Measurements from ENCODE around the gene ORAI2.

Gene ORAI2

GRCh38 chr7:102409340-102409739 lies 24.0 kb upstream of the ORAI2 start:
- Histone ChIP-seq H3K27ac (ENCODE audit: low read depth, low read length, poor library complexity, severe bottlenecking) (no peak overlapping the region), H3K9me2 (ENCODE audit: low read depth, low read length) (no peaks in the 10 kb centered on the region), H3K9me3 (ENCODE audit: low read length) (peaks cover 10% of the 10 kb centered on the region), H3K4me2 (ENCODE audit: low read length) (no peak overlapping the region), H3K9ac (ENCODE audit: low read length) (no peak overlapping the region), H3K79me2 (ENCODE audit: insufficient read depth, low read length) (no peaks in the 10 kb centered on the region; the same call in 1 of the 2 replicates), H3F3A (ENCODE audit: insufficient read depth, low read length) (no peaks in the 10 kb centered on the region), H3K4me1 (ENCODE audit: insufficient read depth, low read length, severe bottlenecking) (peaks cover 30% of the 10 kb centered on the region), H2AFZ (ENCODE audit: low read length) (no peak overlapping the region), H3K36me3 (ENCODE audit: insufficient read depth, low read length) (peaks cover 97% of the 10 kb centered on the region), H3K27me3 (ENCODE audit: insufficient read depth, low read length) (no peaks in the 10 kb centered on the region), H4K20me1 (ENCODE audit: insufficient read depth, low read length) (no peaks in the 10 kb centered on the region), H3K4me3 (ENCODE audit: low read depth, low read length, poor library complexity, severe bottlenecking) (no peak overlapping the region)
- TF ChIP-seq CTCF (IDR thresholded peaks at IDR 0.05; ENCODE audit: low read length) (no peak), EZH2 (IDR thresholded peaks at IDR 0.05; ENCODE audit: borderline replicate concordance, low read length) (no peak)

GRCh38 chr7:102410123-102410522 lies 23.3 kb upstream of the ORAI2 start:
- Histone ChIP-seq H4K20me1 (ENCODE audit: insufficient read depth, low read length) (no peaks in the 10 kb centered on the region), H3K9ac (ENCODE audit: low read length) (no peak overlapping the region), H3F3A (ENCODE audit: insufficient read depth, low read length) (no peaks in the 10 kb centered on the region), H3K36me3 (ENCODE audit: insufficient read depth, low read length) (peaks cover 98% of the 10 kb centered on the region), H3K4me3 (ENCODE audit: low read depth, low read length, poor library complexity, severe bottlenecking) (no peak overlapping the region), H3K27me3 (ENCODE audit: insufficient read depth, low read length) (no peaks in the 10 kb centered on the region), H2AFZ (ENCODE audit: low read length) (no peak overlapping the region), H3K9me2 (ENCODE audit: low read depth, low read length) (no peaks in the 10 kb centered on the region), H3K79me2 (ENCODE audit: insufficient read depth, low read length) (no peaks in the 10 kb centered on the region; the same call in 1 of the 2 replicates), H3K4me1 (ENCODE audit: insufficient read depth, low read length, severe bottlenecking) (peaks cover 30% of the 10 kb centered on the region), H3K27ac (ENCODE audit: low read depth, low read length, poor library complexity, severe bottlenecking) (no peak overlapping the region), H3K9me3 (ENCODE audit: low read length) (peaks cover 10% of the 10 kb centered on the region), H3K4me2 (ENCODE audit: low read length) (no peak overlapping the region)
- no peak for TF ChIP-seq CTCF (IDR thresholded peaks at IDR 0.05; ENCODE audit: low read length)
- TF ChIP-seq EZH2 (IDR thresholded peaks at IDR 0.05; ENCODE audit: borderline replicate concordance, low read length), result no peak

- no peaks in the 10 kb centered on the region for H3K27me3 ChIP-seq (ENCODE audit: insufficient read depth, low read length)
- H4K20me1 ChIP-seq (ENCODE audit: insufficient read depth, low read length), result no peaks in the 10 kb centered on the region
- H3K9ac ChIP-seq (ENCODE audit: low read length), result no peak overlapping the region
- H3K79me2 ChIP-seq (ENCODE audit: insufficient read depth, low read length), result no peaks in the 10 kb centered on the region; the same call in 1 of the 2 replicates
- no peak overlapping the region for H3K27ac ChIP-seq (ENCODE audit: low read depth, low read length, poor library complexity, severe bottlenecking)
- H3K4me1 ChIP-seq (ENCODE audit: insufficient read depth, low read length, severe bottlenecking), result peaks cover 37% of the 10 kb centered on the region
- no peak overlapping the region for H2AFZ ChIP-seq (ENCODE audit: low read length)
- H3K9me3 ChIP-seq (ENCODE audit: low read length), result peaks cover 10% of the 10 kb centered on the region
- H3F3A ChIP-seq (ENCODE audit: insufficient read depth, low read length), result no peaks in the 10 kb centered on the region
- peaks cover 96% of the 10 kb centered on the region for H3K36me3 ChIP-seq (ENCODE audit: insufficient read depth, low read length)
- no peak overlapping the region for H3K4me2 ChIP-seq (ENCODE audit: low read length)
- TF ChIP-seq EZH2 (IDR thresholded peaks at IDR 0.05; ENCODE audit: borderline replicate concordance, low read length) (no peak), CTCF (IDR thresholded peaks at IDR 0.05; ENCODE audit: low read length) (no peak)
- H3K4me3 ChIP-seq (ENCODE audit: low read depth, low read length, poor library complexity, severe bottlenecking), result no peak overlapping the region
- no peaks in the 10 kb centered on the region for H3K9me2 ChIP-seq (ENCODE audit: low read depth, low read length)
Measured at GRCh38 chr7:102410918-102411317, 22.5 kb upstream of the ORAI2 start.

Measured in OCI-LY1 (cell line).